Suprapubic skin (tissue), 4 donors: ENCODE data around the gene NIPSNAP3A.

ENCODE experiments used
- POLR2A ChIP-seq, 2 donors: fragments of 450-650 bp; IDR thresholded peaks; one replicate each; pipeline ENCODE4 v1.6.1; 2017; ENCODE audit warnings: antibody characterized with exemption in 2 of 2, mild to moderate bottlenecking in 2 of 2, moderate library complexity in 2 of 2
- POLR2AphosphoS5 ChIP-seq, 3 donors: sonication (generic); formaldehyde crosslinking; IDR thresholded peaks; one replicate each; pipeline ENCODE4 v1.6.1; 2017; ENCODE audit warnings: antibody characterized with exemption in 3 of 3
- TF ChIP-seq, protein P1 (sequence below), 2 donors: fragments of 200-600 bp in 1 of 2; fragments of 450-650 bp in 1 of 2; sonication (generic) in 1 of 2; IDR thresholded peaks; one replicate each; pipeline ENCODE4 v1.5.1; 2016 to 2019; ENCODE audit warnings: antibody characterized with exemption in 2 of 2, mild to moderate bottlenecking in 1 of 2, moderate library complexity in 1 of 2

DNA sequence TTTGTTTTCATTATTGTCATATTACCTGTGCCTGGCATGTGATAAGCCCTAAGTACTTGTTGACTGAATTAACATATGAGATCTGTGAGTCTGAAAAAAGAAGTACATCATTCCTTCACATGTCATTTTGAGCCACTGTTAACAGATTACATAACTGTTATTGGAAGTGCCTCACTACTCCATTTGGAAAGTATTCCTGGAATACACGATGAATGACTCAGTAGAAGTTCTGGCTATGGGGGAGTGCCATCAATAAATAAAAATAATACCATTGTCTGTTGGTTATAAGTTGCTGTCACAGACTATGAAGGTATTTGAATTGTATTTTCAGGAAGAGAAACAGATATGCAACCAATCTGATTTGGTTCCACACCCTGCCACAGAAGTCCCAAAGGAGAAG lies 29.3 kb downstream of the NIPSNAP3A start:
- TF ChIP-seq POLR2A (IDR thresholded peaks at IDR 0.05), result no peak
- no peak for TF ChIP-seq POLR2AphosphoS5 (IDR thresholded peaks at IDR 0.05)
- TF ChIP-seq, protein P1, sequence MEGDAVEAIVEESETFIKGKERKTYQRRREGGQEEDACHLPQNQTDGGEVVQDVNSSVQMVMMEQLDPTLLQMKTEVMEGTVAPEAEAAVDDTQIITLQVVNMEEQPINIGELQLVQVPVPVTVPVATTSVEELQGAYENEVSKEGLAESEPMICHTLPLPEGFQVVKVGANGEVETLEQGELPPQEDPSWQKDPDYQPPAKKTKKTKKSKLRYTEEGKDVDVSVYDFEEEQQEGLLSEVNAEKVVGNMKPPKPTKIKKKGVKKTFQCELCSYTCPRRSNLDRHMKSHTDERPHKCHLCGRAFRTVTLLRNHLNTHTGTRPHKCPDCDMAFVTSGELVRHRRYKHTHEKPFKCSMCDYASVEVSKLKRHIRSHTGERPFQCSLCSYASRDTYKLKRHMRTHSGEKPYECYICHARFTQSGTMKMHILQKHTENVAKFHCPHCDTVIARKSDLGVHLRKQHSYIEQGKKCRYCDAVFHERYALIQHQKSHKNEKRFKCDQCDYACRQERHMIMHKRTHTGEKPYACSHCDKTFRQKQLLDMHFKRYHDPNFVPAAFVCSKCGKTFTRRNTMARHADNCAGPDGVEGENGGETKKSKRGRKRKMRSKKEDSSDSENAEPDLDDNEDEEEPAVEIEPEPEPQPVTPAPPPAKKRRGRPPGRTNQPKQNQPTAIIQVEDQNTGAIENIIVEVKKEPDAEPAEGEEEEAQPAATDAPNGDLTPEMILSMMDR (IDR thresholded peaks at IDR 0.05), result no peak
